Body of pancreas (tissue), 4 donors: Measurements from ENCODE around the gene TAAR5. TPM values are rescaled to one million over a fixed set of nuclear protein-coding genes. Genes with fewer than 3 reads are reported as not detected.
A peak's percentile ranks its signal among the peaks of the same experiment; 100 is the strongest.

Source experiments
- ATAC-seq: fragments of 150-250 bp; one replicate; pipeline ENCODE4 v1.9.1; 2016
- DNase-seq, 4 donors: peaks; one replicate each; pipeline ENCODE4 v3.0.0-alpha.2; 2019
- H3K27ac ChIP-seq, 4 donors: fragments of 200-600 bp; sonication (generic); 1 replicate in 3 of 4; 2 replicates in 1 of 4; pipeline versions ENCODE4 v1.5.1 to v1.6.1; 2016 to 2019; ENCODE audit warnings: mild to moderate bottlenecking in 1 of 4, mixed read lengths in 1 of 4, moderate library complexity in 1 of 4
- H3K27me3 ChIP-seq, 2 donors: fragments of 200-600 bp; sonication (generic); one replicate each; pipeline ENCODE4 v1.6.0; 2016; ENCODE audit warnings: mild to moderate bottlenecking in 1 of 2
- H3K36me3 ChIP-seq, 2 donors: fragments of 200-600 bp; sonication (generic); replicated peaks in 1 of 2; 2 replicates each; pipeline ENCODE4 v1.5.1; 2016; ENCODE audit warnings: low read depth in 2 of 2; ENCODE audit not compliant: insufficient read depth in 1 of 2
- H3K4me1 ChIP-seq: fragments of 200-600 bp; sonication (generic); one replicate; pipeline ENCODE4 v1.6.0; 2016
- H3K4me3 ChIP-seq, 2 donors: fragments of 200-600 bp; sonication (generic); 1 replicate in 1 of 2; 2 replicates in 1 of 2; pipeline ENCODE4 v1.5.1; 2016 to 2019
- H3K9me3 ChIP-seq, 3 donors: fragments of 200-600 bp; sonication (generic); 1 replicate in 2 of 3; 2 replicates in 1 of 3; pipeline ENCODE4 v1.5.1; 2016
- CTCF ChIP-seq, 7 experiments: fragments of 450-650 bp in 4 of 7; fragments of 200-600 bp in 3 of 7; sonication (generic) in 3 of 7; IDR thresholded peaks; one replicate each; pipeline ENCODE4 v1.5.1; 2016 to 2019; ENCODE audit warnings: antibody characterized with exemption in 7 of 7
- POLR2A ChIP-seq, 3 donors: fragments of 450-650 bp; IDR thresholded peaks; one replicate each; pipeline ENCODE4 v1.6.1; 2016; ENCODE audit warnings: antibody characterized with exemption in 3 of 3, mild to moderate bottlenecking in 2 of 3
- WGBS, 2 donors: methylation state at CpG; one replicate each; pipeline ENCODE4 v1.1.5; 2017; 5-methylcytosine and 5-hydroxymethylcytosine counted together
- intact Hi-C: fragments of 100-400 bp; cut with DNase I; formaldehyde crosslinking; loops from one replicate; pipeline ENCODE4 v1.15.1; 2023
- total RNA-seq, 2 donors: library from RNA; depleted of rRNA; stranded (reverse); fragments of >200 nt; gene quantifications; one replicate each; pipeline ENCODE4 v1.1.0, GENCODE V29; 2016

The TAAR5 gene
- total RNA-seq, 2 donors from 2014 or later, result not detected

DNA sequence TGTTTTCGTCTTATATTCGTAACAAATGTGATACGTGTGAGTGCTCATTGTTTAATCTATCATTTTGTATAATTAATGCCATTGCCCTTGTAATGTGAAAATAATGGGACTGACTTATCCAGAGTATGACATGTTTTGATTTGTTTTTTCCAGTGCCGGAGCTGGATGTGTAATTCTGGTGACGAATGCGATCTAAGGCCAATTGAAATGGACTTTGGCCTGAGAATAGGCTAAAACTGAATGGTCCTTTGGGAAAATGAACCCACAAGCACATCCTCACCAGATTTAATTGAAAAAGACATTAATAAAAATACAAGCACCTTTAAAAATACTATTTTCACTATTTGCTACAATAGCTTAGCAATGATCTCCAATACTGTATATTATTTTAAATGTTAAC is 6.7 kb upstream of the TAAR5 start:
- TF ChIP-seq CTCF (IDR thresholded peaks at IDR 0.05) (no peak), POLR2A (IDR thresholded peaks at IDR 0.05) (no peak)
- Histone ChIP-seq H3K4me1 (no peaks in the 10 kb centered on the region), H3K4me3 (no peak overlapping the region), H3K27ac (no peak overlapping the region), H3K27me3 (no peaks in the 10 kb centered on the region), H3K9me3 (no peaks in the 10 kb centered on the region), H3K36me3 (no peaks in the 10 kb centered on the region)
- ATAC-seq, result peak; percentile 27
- intact Hi-C loops, result no loop called here
- DNase-seq, result no peak
- WGBS, 2 donors, result 26 to 31% methylated on average over 6 of the region's 6 CpGs

- DNase-seq (no peak), ATAC-seq (no peak)
- no peak overlapping the region for H3K4me3 ChIP-seq
- intact Hi-C loops, result no loop called here
- peaks cover 6% of the 10 kb centered on the region for H3K4me1 ChIP-seq
- H3K9me3 ChIP-seq, result no peaks in the 10 kb centered on the region
- H3K27ac ChIP-seq, result no peak overlapping the region
- H3K27me3 ChIP-seq, result no peaks in the 10 kb centered on the region
- no peaks in the 10 kb centered on the region for H3K36me3 ChIP-seq
- 75 to 97% methylated on average over 2 of the region's 2 CpGs for WGBS, 2 donors
- TF ChIP-seq CTCF (IDR thresholded peaks at IDR 0.05), result no peak
- no peak for TF ChIP-seq POLR2A (IDR thresholded peaks at IDR 0.05)
These were observed 3.3 kb upstream of the TAAR5 start for GRCh38 chr6:132592855-132593254.

GRCh38 chr6:132590362-132590761 is 821 bp upstream of the TAAR5 start:
- WGBS, 2 donors, result 13 to 25% methylated on average over 1 of the region's 1 CpG
- no peaks in the 10 kb centered on the region for H3K9me3 ChIP-seq
- TF ChIP-seq POLR2A (IDR thresholded peaks at IDR 0.05) (no peak), CTCF (IDR thresholded peaks at IDR 0.05) (no peak)
- peaks cover 6% of the 10 kb centered on the region for H3K4me1 ChIP-seq
- DNase-seq, result peak in 2 of 4 donors; percentile 8 to 12
- no peak overlapping the region for H3K4me3 ChIP-seq
- intact Hi-C loops, result no loop called here
- H3K36me3 ChIP-seq, result no peaks in the 10 kb centered on the region
- no peak overlapping the region for H3K27ac ChIP-seq
- ATAC-seq, result peak; percentile 27
- no peaks in the 10 kb centered on the region for H3K27me3 ChIP-seq

DNA sequence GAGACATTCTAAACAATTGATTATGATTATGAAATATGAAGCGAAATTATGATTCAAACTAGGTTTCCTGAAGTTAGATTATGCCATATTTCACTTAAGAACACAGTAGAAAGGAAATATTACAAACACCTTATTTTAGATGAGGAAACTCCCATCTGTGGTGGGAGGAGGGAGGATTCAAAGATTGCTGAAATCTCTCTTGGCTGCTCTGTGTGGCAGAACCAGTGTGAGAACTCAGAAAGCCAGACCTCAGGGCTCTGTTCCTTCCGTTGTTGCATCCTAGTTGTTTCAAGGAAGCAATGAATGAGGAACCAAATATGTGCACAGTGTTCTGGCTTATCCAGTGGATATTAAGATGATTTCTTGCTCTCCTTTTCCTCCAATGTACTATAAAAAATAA is 2.1 kb downstream of the TAAR5 start:
- intact Hi-C loops, result no loop called here
- H3K4me1 ChIP-seq, result peaks cover 6% of the 10 kb centered on the region
- ATAC-seq, result no peak

More for the DNA sequence above, 2.1 kb downstream of the TAAR5 start:
- Histone ChIP-seq H3K27me3 (no peaks in the 10 kb centered on the region), H3K27ac (no peak overlapping the region), H3K9me3 (no peaks in the 10 kb centered on the region), H3K36me3 (no peaks in the 10 kb centered on the region), H3K4me3 (no peak overlapping the region)
- DNase-seq, result no peak
- 46 to 60% methylated on average over 2 of the region's 2 CpGs for WGBS, 2 donors
- TF ChIP-seq CTCF (IDR thresholded peaks at IDR 0.05), result no peak
- no peak for TF ChIP-seq POLR2A (IDR thresholded peaks at IDR 0.05)
